Spleen (tissue), 11 donors: ENCODE data around the gene C12orf43. TPM values are rescaled to one million over a fixed set of nuclear protein-coding genes. Genes with fewer than 3 reads are reported as not detected.

Experiments
- DNase-seq: peaks from one replicate; pipeline ENCODE4 v3.0.0-alpha.2; 2020
- H3K27ac ChIP-seq, 8 donors: fragments of 200-600 bp; sonication (generic) in 7 of 8; 1 replicate in 4 of 8; 2 replicates in 4 of 8; pipeline versions ENCODE4 v1.5.0 to v1.8.0; 2016 to 2021; ENCODE audit warnings: inconsistent platforms in 4 of 8, mild to moderate bottlenecking in 4 of 8, moderate library complexity in 1 of 8
- H3K27me3 ChIP-seq, 7 donors: fragments of 200-600 bp; sonication (generic) in 6 of 7; replicated peaks in 1 of 7; 1 replicate in 4 of 7; 2 replicates in 3 of 7; pipeline versions ENCODE4 v1.5.0 to v1.8.0; 2016 to 2021; ENCODE audit warnings: inconsistent platforms in 3 of 7, mild to moderate bottlenecking in 1 of 7
- H3K36me3 ChIP-seq, 6 donors: fragments of 200-600 bp; sonication (generic) in 5 of 6; 1 replicate in 4 of 6; 2 replicates in 2 of 6; pipeline versions ENCODE4 v1.5.0 to v1.8.0; 2016 to 2021; ENCODE audit warnings: inconsistent platforms in 2 of 6
- H3K4me1 ChIP-seq, 6 donors: fragments of 200-600 bp; sonication (generic) in 5 of 6; 1 replicate in 3 of 6; 2 replicates in 3 of 6; pipeline versions ENCODE4 v1.5.0 to v1.8.0; 2016 to 2021; ENCODE audit warnings: inconsistent platforms in 3 of 6
- H3K4me3 ChIP-seq, 8 donors: fragments of 200-600 bp; sonication (generic) in 7 of 8; 1 replicate in 4 of 8; 2 replicates in 4 of 8; pipeline versions ENCODE4 v1.5.0 to v1.8.0; 2016 to 2021; ENCODE audit warnings: inconsistent platforms in 4 of 8, mild to moderate bottlenecking in 4 of 8, moderate library complexity in 2 of 8
- H3K9me3 ChIP-seq, 8 donors: fragments of 200-600 bp; sonication (generic) in 7 of 8; 1 replicate in 4 of 8; 2 replicates in 4 of 8; pipeline versions ENCODE4 v1.5.0 to v1.8.0; 2016 to 2021; ENCODE audit warnings: inconsistent platforms in 4 of 8
- POLR2A ChIP-seq, 3 donors: fragments of 450-650 bp; IDR thresholded peaks; one replicate each; pipeline ENCODE4 v1.5.1; 2017; ENCODE audit warnings: antibody characterized with exemption in 3 of 3, mild to moderate bottlenecking in 1 of 3
- POLR2AphosphoS5 ChIP-seq, 3 donors: sonication (generic); formaldehyde crosslinking; IDR thresholded peaks; one replicate each; pipeline ENCODE4 v1.5.1; 2017; ENCODE audit warnings: antibody characterized with exemption in 3 of 3
- WGBS, 5 donors: extraction: QIAGEN DNeasy Blood & Tissue Kit in 3 of 5; methylation state at CpG; one replicate each; pipeline versions ENCODE4 v1.1.5 to v1.1.7; 2013 to 2018; 5-methylcytosine and 5-hydroxymethylcytosine counted together
- intact Hi-C: fragments of 100-400 bp; cut with DNase I; formaldehyde crosslinking; loops from one replicate; pipeline ENCODE4 v1.15.0; 2023; ENCODE audit warnings: low total_unique reads
- polyA plus RNA-seq, 3 donors: library from polyadenylated mRNA; stranded (reverse); fragments of 200-250 nt; gene quantifications; one replicate each; pipeline ENCODE4 v1.2.1, GENCODE V29; 2013
- total RNA-seq, 7 donors: library from RNA; depleted of rRNA in 3 of 7; stranded (reverse); fragments of >200 nt in 3 of 7; fragmentation: NEBNext Ultra II Directional in 4 of 7; extraction: Animal tissue kit (Norgen Biotek cat#: 25700) in 4 of 7; gene quantifications; one replicate each; pipeline versions ENCODE4 v1.1.0 to v1.2.1, GENCODE V29; 2016 to 2021
- TF ChIP-seq, protein P1 (sequence below), 11 experiments: fragments of 200-600 bp in 7 of 11; fragments of 450-650 bp in 4 of 11; sonication (generic) in 4 of 11; IDR thresholded peaks in 8 of 11; conservative IDR thresholded peaks in 3 of 11; 1 replicate in 7 of 11; 2 replicates in 4 of 11; pipeline versions ENCODE4 v1.4.0 to v1.8.0; 2016 to 2021; ENCODE audit warnings: antibody characterized with exemption in 11 of 11, inconsistent platforms in 4 of 11, mild to moderate bottlenecking in 1 of 11
- donor health status: healthy with polysubstance abuse.
- donor health status: DM: no; HTN: no; CAD: no; lungs with moderate emphysema.
- donor health status: DM: no; HTN: no; CAD: no.
- donor health status: Bipolar disorder and iron deficiency.
- donor health status: healthy.
- donor health status: DM: no; HTN: no; CAD: no.
- donor health status: DM: yes; HTN: yes; CAD: no.

Gene C12orf43
- total and polyA plus RNA-seq, 10 donors = 8.0 to 16.8 (median 11.7) TPM

DNA sequence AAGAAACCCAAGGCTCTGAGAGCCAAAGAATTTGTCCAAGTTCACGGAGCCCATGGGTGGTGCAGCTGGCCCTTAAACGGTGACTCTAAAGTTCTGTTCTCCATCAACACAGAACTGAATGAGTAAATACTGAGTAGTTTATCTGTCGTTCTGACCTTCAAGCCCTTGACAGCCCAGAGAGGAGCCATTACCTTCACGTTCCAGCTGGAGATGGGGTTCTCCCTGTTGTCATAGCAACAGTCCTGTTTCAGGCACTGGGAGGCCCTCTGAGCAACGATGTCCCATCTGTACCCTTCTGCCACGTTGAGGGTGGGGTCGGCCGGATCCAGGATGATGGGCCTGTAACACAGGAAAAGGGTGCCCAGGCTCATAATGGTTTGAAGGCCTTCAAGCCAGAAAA lies 7.5 kb upstream of the C12orf43 start:
- intact Hi-C loops = no loop called here
- peaks cover 0 to 56% (median 0%) of the 10 kb centered on the region in 6 donors for H3K36me3 ChIP-seq
- no peak overlapping the region for H3K4me3 ChIP-seq
- DNase-seq = peak; percentile 42
- H3K27ac ChIP-seq = peak overlapping the region in 1 of 8 donors; percentile 81
- no peak for TF ChIP-seq POLR2A (IDR thresholded peaks at IDR 0.05)
- TF ChIP-seq, protein P1, sequence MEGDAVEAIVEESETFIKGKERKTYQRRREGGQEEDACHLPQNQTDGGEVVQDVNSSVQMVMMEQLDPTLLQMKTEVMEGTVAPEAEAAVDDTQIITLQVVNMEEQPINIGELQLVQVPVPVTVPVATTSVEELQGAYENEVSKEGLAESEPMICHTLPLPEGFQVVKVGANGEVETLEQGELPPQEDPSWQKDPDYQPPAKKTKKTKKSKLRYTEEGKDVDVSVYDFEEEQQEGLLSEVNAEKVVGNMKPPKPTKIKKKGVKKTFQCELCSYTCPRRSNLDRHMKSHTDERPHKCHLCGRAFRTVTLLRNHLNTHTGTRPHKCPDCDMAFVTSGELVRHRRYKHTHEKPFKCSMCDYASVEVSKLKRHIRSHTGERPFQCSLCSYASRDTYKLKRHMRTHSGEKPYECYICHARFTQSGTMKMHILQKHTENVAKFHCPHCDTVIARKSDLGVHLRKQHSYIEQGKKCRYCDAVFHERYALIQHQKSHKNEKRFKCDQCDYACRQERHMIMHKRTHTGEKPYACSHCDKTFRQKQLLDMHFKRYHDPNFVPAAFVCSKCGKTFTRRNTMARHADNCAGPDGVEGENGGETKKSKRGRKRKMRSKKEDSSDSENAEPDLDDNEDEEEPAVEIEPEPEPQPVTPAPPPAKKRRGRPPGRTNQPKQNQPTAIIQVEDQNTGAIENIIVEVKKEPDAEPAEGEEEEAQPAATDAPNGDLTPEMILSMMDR (IDR thresholded peaks at IDR 0.05 in 8 of 11, conservative IDR thresholded peaks at IDR 0.05 in 3 of 11) = no peak
- no peak for TF ChIP-seq POLR2AphosphoS5 (IDR thresholded peaks at IDR 0.05)
- no peaks in the 10 kb centered on the region for H3K27me3 ChIP-seq
- 68 to 83% (median 80%) methylated on average over 8 of the region's 8 CpGs for WGBS, 5 donors
- peaks cover 0 to 5% (median 0%) of the 10 kb centered on the region in 6 donors for H3K4me1 ChIP-seq
- H3K9me3 ChIP-seq = no peaks in the 10 kb centered on the region

DNA sequence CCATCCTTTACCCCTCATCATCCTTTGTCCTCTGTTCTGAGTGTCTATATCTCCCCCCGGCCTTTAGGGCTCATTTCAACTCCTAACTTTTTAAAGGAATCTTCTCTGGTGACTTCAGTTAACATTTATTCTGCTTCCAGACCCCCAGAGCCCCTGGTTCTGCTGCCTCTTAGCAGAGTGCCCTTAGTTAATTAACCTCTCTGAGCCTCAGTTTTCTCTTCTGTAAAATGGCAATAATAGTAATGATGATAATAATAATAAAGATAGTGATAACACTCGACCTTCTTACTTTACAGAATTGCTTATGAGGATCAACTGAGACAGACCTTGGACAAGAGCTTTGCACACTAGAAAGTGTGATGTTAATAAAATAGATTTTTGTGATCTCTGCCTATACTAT lies 6.4 kb upstream of the C12orf43 start:
- H3K27ac ChIP-seq = no peak overlapping the region
- no peaks in the 10 kb centered on the region for H3K27me3 ChIP-seq
- no peak for TF ChIP-seq POLR2AphosphoS5 (IDR thresholded peaks at IDR 0.05)
- TF ChIP-seq, protein P1 (IDR thresholded peaks at IDR 0.05 in 8 of 11, conservative IDR thresholded peaks at IDR 0.05 in 3 of 11) = no peak
- H3K9me3 ChIP-seq = no peaks in the 10 kb centered on the region
- H3K4me3 ChIP-seq = no peak overlapping the region
- intact Hi-C loops = no loop called here
- WGBS, 5 donors = 64 to 78% (median 75%) methylated on average over 2 of the region's 2 CpGs
- H3K36me3 ChIP-seq = peaks cover 0 to 50% (median 0%) of the 10 kb centered on the region in 6 donors
- H3K4me1 ChIP-seq = peaks cover 0 to 5% (median 0%) of the 10 kb centered on the region in 6 donors
- DNase-seq = no peak

DNA sequence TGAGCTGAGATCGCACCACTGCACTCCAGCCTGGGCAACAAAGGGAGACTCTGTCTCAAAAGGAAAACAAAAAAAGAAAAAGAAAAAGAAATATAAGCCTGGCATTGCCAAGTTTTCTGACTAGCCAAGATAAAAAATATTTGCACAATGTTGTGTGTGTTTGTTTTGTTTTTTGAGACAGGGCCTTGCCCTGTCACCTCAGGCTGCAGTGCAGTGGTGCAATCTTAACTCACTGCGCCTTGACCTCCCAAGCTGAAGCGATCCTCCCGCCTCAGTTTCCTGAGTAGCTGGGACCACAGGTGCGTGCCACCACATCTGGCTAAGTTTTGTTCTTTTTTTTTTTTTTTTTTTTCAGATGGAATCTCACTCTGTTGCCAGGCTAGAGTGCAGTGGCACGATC lies 5.5 kb upstream of the C12orf43 start:
- Histone ChIP-seq H3K4me3 (no peak overlapping the region), H3K27me3 (no peaks in the 10 kb centered on the region), H3K9me3 (no peaks in the 10 kb centered on the region), H3K27ac (no peak overlapping the region), H3K4me1 (peaks cover 0 to 5% (median 0%) of the 10 kb centered on the region in 6 donors), H3K36me3 (peaks cover 0 to 40% (median 0%) of the 10 kb centered on the region in 6 donors)
- intact Hi-C loops = no loop called here
- WGBS, 5 donors = 89 to 95% (median 94%) methylated on average over 6 of the region's 6 CpGs
- TF ChIP-seq POLR2A (IDR thresholded peaks at IDR 0.05) (no peak), POLR2AphosphoS5 (IDR thresholded peaks at IDR 0.05) (no peak)
- TF ChIP-seq, protein P1 (IDR thresholded peaks at IDR 0.05 in 8 of 11, conservative IDR thresholded peaks at IDR 0.05 in 3 of 11) = no peak
- DNase-seq = peak; percentile 2

DNA sequence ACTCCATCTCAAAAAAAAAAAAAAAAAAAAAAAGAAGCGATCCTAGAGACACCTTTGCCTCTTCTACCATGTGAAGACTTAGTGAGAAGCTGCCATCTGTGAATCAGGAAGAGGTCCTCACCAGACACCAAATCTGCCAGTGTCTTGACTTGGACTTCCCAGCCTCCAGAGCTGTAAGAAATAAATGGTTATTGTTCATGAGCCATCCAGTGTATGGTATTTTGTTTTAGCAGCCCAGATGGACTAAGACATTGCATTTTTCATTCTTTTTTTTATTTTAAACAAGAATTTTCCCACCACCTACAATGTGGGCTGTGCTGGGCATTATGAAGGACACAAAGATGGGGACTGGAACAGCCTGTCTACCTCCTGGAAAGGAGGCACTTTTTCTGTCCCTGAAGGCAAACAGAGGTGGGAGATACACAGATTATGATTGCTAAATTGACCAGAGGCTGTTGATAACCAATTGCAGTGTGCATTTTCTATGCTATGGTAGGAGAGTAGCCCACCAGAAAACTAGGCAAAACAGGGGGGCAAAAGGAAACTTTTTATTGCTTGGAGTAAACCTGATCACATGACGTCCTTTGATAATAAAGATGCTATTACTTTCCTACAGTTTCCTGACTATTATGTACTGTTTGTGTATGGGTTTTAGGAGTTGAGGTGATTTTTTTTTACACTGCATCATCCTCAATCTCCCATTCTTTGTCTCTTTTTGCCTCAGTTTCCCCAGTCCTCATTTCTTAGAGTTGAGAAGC lies 2.8 kb upstream of the C12orf43 start:
- H3K27ac ChIP-seq = peak overlapping the region in 2 of 8 donors; percentile 84 to 89
- intact Hi-C loops = no loop called here

More for the DNA sequence above, 2.8 kb upstream of the C12orf43 start:
- Histone ChIP-seq H3K9me3 (no peaks in the 10 kb centered on the region), H3K4me3 (no peak overlapping the region), H3K36me3 (peaks cover 0 to 30% (median 0%) of the 10 kb centered on the region in 6 donors), H3K27me3 (no peaks in the 10 kb centered on the region), H3K4me1 (peaks cover 8 to 23% (median 13%) of the 10 kb centered on the region in 6 donors)
- TF ChIP-seq, protein P1 (IDR thresholded peaks at IDR 0.05 in 8 of 11, conservative IDR thresholded peaks at IDR 0.05 in 3 of 11) = no peak
- TF ChIP-seq POLR2AphosphoS5 (IDR thresholded peaks at IDR 0.05) = no peak
- TF ChIP-seq POLR2A (IDR thresholded peaks at IDR 0.05) = no peak
- WGBS, 5 donors = 86 to 95% (median 90%) methylated on average over 2 of the region's 2 CpGs
- no peak for DNase-seq
